HEK293T (cell line): ENCODE measurements around the gene FYB1.

ENCODE experiments used
- BHLHE40 ChIP-seq: fragments of 450-650 bp; IDR thresholded peaks from 2 replicates; pipeline ENCODE4 v1.6.1; 2016; ENCODE audit warnings: mild to moderate bottlenecking, moderate library complexity, borderline replicate concordance
- FOXM1 ChIP-seq: fragments of 450-650 bp; IDR thresholded peaks from 2 replicates; pipeline ENCODE4 v1.6.1; 2017; ENCODE audit warnings: mild to moderate bottlenecking, borderline replicate concordance
- SP1 ChIP-seq: fragments of 450-650 bp; IDR thresholded peaks from 2 replicates; pipeline ENCODE4 v1.6.1; 2017
- SUZ12 ChIP-seq: fragments of 450-650 bp; IDR thresholded peaks from 2 replicates; pipeline ENCODE4 v1.6.1; 2016; ENCODE audit warnings: mild to moderate bottlenecking
- TARDBP ChIP-seq: fragments of 450-650 bp; IDR thresholded peaks from 2 replicates; pipeline ENCODE4 v1.6.1; 2016

- TF ChIP-seq SP1 (no peak), FOXM1 (no peak), TARDBP (no peak), SUZ12 (no peak), BHLHE40 (no peak)
Measured at GRCh38 chr5:39240750-39241149, 21.4 kb upstream of the FYB1 start.
